HG02884 (cell line): ENCODE results near the gene KCNQ1.

ENCODE experiments used
- ATAC-seq: cut with Tn5 transposase; IDR thresholded peaks from one replicate; pipeline ENCODE4 v1.9.1; 2021; ENCODE audit warnings: mild to moderate bottlenecking, moderate library complexity; ENCODE audit not compliant: unreplicated experiment

Gene KCNQ1

DNA sequence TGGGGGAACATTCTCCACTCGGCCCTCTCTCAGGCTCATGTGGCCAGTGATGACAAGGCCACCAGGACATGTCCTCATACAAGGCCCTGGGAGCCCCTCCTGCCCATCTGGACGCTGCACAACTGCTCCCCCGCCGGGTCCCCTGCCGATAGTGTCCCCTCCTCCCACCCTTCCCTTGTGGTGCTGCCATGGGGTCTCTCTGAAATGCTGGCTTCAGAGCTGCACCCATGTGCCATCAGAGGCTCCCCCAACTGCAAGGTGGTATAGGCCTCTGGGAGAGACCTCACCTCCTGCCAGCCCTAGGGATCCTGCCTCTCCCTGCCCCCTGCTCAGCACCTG is 142.0 kb downstream of the KCNQ1 start:
- ATAC-seq: no peak

DNA sequence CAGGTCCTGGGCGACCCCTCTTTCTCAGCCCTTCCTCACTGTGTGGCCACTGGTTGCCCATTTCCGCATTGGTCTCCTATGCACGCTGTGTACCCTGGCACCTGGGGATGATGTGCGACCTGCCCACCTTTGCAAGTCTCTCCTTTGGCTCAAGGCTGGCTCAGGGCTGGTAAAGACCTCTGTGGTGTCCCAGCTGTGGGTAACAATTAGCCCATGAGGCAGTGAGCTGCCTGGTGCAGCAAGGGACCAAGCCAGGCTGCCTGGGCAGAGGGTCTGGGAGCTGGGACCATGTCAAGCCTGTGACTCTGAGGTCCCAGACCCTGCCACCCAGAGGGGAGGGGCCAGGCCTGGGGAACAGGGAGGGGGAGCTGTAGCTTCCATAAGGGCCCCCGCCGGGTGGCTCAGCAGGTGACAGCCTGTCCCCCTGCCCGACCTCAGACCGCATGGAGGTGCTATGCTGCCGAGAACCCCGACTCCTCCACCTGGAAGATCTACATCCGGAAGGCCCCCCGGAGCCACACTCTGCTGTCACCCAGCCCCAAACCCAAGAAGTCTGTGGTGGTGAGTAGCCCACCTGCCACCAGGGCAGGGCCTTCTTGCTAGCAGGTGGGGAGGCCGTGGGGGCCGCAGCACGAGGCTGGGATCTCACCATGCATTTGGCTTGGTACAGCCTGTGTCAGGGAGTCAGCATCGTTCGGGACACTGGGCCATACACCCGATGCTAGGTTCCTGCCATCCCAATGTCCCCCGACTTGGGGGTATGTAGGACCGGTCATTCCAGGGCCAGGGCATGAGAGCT is 142.5 kb downstream of the KCNQ1 start:
- ATAC-seq: no peak

DNA sequence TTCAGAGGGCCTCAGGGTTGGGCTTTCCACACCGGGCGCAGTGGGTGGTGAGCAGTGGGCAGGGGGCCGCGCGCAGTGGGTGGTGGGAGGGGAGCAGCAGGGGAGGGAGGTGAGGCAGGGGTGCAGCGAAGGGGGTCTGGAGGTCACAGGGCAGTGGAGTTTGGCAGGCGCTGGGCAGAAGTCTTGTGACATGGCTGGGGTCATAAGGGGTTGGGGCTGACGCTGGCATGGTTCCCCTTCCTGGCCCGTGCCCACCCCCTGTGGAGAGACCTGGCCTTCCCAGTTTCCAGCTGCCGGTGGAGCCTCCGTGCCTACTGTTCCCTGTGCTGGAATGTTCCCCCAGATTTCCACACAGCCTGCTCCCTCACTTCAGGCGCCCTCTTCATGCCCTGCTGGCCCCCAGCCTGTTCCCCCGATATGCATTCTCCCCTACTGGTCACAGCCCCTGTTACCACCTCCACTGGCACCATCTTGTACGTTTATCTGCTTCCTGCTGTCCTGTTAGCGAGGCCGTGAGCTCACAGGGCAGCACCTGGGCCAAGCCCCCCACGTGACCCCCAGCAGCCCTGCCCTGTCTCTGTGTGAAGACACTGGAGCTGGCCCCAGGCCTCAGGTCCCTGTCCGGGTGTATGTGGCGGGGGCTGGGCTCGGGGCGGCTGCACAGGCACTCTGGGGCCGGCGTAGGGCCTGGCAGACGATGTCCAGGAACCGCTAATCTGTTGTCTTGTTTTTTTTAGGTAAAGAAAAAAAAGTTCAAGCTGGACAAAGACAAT is 143.4 kb downstream of the KCNQ1 start:
- no peak for ATAC-seq

DNA sequence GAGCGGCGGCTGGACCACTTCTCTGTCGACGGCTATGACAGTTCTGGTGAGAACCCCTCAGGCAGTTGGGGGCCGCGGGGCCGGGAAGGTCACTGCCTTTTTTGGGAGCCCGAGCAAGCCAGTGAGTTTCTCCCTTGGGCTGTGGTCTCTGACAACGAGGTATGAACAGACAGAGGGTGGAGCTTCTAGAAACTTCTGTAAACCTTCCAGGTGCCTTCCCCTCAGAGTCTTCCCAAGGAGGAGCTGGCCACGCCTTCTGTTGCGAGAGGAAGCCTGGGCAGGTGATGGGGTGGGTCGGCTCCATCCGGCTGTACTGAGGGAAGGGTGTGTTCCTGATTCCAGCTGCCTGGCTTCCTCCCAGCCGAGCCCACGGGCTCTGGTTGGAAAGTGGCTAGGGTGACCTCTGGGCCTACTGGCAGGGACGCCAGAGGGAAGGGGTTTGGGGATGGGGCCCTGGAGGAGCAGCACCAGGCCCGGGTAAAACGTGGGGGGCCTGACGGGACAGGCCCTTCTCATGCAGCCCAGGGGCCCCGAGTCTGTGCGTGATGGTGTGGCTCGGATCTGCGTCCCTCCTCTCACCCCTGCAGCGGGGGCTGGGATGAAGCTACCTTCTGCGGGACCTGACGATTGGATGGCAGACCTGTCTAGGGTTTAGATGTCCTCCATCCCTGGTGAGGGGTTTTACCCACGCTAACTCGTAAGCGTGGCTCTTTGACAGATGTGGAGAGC is 144.2 kb downstream of the KCNQ1 start:
- ATAC-seq: no peak

DNA sequence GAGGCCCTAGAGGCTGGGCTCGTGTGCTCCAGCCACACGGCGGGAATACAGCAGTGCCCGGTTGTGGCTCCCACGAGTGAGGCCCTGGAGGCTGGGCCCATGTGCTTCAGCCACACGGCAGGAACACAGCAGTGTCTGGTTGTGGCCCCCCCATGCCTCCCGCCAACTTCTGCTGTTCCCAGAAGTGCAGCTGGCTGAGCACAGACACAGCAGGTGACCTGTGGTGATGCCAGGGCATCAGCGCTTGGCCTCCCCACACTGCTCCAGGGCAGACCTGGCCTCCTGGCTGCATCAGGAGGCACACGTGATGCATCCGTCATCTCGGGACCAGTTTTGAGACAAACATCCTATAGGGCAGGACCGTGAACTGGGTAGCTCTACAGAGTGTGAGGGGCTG is 144.7 kb downstream of the KCNQ1 start:
- ATAC-seq: no peak

DNA sequence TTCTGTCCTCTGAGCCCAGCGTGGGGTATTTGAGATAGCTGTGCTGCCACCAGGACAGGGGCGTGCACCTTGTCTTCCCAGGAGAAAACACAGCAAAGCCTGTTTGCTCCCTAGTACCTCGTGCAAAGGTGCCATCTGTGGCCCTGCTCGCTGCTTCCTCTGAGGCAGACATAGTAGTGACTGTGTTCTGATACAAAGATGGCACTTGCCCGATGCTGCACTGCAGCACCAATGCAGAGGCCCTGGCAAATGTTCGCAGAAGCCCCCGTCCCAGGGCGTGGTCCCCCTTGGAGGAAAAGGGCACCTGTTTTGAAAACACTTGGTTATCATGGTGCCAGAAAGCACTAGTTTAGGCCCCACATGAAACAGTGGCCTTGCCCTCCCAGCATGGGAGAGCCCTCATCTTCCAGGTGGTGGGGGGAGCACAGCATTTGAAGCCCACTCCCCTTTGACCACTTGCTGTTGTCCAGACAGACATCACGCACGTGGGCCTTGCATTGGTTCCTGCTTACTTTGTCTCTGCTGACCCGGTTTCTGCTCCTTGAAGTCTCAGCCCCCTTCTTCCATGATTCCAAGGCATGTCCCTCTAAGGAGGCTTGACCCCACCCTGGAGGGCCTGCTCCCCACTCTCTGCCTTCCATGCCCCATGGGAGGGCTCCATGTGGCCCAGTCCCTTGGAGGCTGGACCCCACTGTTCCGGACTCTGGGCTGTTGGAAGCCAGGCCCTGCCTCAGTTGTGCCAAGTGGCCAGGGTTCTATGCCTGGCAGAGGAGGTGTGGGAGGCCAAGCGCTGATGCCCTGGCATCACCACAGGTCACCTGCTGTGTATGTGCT is 145.5 kb downstream of the KCNQ1 start:
- no peak for ATAC-seq

DNA sequence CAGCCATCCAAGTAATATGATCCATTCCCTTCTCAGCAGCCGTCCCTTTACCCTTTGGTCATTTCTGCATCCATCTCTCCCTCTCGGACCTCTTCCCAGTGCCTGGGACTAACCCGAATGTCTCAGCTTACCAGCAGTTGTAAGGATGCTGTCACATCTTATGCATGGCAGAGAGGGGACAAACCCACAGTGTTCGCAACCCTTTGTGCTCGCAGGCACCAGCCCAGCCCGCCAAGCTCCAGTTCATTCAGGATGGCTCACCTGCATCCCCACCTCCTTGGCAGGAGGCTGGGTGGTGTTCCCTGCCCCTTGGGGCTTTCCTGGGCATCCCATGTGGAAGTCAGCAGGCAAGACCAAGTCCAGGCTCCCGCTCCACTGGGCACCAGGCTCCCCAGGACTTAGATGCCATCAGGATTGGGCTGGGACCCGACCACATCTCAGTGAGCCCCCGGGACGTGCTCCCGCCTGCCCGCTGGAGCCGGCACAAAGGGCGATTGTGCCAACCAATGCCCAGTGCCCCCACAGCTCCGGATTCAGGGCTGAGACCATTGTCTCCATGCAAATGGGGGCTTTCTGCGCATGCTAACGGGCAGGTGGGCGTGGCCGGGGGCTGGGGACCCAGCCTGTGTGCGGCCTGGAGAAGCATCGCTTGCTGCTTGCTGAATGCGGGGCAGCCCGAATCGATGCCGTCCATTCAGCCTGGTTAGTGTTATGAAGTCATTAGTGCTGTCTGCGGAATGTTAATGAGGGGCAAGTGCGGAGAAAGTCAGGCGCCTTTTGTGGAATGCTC is 146.4 kb downstream of the KCNQ1 start:
- ATAC-seq: no peak

DNA sequence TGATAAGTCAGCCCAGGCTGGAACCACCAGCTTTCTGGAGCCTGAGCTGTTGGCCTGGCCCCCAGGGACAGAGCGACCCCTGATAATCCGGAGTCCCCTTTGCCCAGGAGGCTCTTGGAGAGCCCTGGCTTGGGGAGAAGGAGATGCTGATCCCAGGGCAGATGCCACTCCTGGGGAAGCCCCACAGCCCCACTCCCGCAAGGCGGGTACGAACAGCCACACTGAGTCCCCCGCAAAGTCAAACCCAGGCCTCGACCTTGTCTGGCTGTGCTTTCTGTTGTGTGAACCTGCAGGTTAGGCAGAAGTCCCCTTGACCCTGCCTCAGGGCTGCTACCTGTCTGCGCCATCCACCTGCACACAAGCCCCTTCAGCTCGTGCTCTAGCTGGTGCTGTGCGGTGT is 147.0 kb downstream of the KCNQ1 start:
- ATAC-seq: no peak

DNA sequence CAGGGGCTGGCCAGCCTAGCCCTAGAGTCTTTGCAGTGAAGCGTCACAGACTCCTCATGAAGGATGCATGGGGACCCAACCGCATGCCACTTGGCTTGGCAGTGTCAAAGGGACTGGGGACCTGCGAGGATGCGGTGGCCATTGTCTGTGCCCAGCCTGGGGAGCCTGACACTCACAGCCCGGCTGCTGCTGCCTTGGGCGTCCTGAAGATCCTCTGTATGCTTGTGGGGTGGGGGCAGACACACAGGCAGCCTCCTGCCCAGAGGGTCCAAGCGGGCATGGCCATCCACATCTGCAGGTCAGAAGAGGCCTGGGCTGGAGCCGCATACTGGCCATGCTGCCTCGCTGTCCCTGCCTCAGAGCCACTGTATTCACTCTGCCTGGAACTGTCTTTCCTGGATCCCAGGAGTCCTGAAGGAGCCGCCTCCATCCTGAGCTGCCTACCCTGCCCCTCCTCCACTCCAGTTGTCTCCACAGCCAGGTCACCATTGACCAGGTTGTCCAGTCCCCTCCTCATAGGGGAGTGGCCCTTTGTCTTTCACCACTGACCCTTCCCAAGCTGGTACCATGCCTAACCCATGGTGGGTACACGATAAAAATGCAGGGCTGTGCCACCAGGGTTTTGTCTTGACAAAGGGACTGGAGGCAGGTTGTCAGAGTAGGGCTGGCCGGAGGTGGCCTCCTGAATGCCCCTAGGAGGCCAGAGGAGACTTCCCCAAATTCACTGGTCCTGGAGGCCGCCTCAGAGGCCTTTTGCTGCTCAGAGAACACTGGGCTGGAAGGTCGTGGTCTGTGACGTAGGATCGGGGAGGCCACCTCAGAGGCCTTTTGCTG is 148.0 kb downstream of the KCNQ1 start:
- ATAC-seq: no peak

DNA sequence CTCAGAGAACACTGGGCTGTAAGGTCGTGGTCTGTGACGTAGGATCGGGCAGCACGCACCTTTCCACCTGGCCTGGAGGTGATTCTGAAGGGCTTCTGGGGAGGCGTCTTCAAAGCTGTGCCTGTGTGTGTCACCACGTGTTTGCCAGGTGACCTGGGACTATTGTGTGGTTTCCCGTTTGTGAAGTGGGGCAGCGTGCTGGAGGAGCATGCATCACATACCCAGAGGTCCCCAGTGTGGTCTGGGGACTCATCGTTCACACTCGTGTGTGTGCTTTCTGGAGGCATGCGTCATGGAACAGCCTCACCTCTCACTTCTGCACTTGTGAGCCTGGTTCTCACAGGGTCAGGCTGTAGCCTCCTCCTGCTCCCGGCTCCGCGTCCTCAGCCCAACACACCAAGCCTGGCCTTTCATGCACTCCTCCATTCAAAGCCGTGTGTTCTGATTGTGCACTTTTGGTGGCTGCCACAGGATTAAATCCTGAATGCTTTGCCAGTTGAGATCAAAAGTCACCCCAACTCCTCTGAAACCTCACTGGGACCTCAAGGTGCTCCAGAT is 148.7 kb downstream of the KCNQ1 start:
- ATAC-seq: no peak

DNA sequence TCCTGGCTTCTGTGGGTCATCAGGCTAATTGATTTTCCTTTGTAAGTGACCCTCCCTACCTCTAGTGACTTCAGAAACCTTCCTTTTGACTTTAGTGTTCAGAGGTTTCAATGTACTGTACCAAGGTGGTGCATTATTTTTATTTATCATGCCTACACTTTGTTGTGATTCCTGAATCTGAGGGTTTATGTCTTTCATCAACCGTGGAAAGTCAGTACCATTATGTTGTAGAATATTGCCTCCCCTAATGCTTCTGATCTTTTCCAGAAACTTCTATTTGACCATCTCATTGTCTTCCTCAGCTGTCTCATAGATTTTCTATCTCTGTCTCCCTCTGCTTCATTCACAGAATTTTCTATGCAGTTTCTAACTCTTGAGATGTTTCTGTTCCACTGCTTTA is 149.5 kb downstream of the KCNQ1 start:
- no peak for ATAC-seq

DNA sequence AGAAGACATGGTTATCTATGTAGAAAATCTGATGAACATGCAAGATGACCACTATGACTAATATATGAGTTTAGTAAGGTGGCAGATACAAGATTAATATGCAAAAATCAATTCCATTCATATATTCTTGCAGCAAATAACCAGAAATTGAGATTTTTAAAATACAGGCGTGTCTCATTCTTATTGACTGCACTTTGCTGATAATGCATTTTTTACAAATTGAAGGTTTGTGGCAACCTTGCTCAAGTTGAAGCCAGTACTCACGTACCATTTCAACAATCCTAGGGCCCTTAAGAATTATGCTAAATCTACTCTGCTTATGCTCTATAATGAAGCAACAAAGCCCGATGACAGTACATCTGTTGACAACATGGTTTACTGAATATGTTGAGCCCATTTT is 150.4 kb downstream of the KCNQ1 start:
- no peak for ATAC-seq

DNA sequence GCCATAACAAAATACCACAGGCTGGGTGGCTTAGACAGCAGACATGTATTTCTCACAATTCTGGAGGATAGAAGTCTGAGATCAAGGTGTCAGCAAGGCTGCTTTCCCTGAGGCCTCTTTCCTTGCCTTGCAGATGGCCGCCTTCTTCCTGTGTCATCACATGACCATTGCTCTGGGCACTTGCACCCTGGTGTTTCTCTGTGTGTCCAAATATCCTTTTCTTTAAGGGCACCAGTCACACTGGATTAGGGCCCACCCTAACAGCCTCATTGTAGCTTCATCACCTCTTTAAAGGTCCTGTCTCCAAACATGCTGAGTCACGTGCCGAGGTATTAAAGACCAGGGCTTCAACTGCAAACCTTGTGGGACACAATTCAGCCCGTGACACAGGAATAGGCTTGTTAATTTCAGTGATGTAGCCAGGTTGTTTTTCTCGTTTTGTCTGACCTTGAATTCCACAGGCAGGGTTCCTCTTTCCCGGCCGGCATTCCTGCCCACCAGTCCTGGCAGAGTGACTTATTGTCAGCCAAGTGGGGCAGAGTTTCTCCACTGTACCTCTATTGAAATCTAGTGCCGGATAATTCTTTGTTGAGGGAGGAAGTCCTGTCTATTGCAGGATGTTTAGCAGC is 154.9 kb downstream of the KCNQ1 start:
- no peak for ATAC-seq

DNA sequence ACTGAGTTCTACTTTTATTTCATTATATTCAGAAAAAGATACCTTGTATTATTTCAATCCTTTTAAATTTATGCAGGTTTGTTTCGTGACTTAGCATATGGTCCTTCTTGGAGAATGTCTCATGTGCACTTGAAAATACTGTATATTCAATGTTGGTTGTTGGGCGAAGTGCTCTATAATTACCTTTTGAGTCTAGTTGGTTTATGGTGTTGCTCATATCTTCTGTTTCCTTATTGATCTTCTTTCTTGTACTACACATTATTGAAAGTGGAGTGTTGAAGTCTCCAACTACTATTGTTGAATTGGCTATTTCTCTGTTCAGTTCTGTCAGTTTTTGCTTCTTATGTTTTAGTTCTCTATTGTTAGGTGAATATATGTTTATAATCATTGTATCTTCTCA is 164.5 kb downstream of the KCNQ1 start:
- ATAC-seq: no peak

DNA sequence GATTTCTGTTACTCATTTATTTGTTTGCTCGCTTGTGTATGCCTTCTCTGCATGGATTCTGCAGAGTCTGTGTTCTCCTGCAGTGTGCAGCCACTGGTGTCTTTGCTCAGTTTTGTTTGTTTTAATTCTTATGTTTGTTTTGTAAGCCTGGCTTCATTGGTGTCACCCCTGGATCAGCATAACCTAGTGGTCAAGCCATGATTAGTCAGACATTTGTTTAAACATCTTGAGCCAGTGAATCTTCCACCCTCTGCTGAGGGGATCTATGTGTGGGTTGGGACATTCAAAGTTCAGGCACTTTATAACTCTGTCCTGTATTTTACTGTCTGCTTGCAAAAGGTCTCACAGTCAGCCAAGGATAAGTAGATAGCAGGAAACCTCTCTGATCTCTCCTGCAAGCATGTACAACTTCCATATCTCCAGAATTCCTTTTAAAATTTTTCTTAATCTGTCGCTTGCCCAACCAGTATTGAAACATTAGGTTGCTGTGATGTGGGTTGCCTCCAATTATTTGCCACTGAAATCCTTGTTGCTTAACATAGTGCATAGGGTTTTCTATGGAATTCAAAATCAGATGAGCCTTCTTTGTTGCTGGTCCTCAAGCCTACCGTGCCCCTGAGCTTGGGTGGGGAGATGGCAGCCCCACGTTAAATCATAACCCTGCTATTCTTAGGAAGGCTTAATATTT is 168.2 kb downstream of the KCNQ1 start:
- ATAC-seq: no peak

DNA sequence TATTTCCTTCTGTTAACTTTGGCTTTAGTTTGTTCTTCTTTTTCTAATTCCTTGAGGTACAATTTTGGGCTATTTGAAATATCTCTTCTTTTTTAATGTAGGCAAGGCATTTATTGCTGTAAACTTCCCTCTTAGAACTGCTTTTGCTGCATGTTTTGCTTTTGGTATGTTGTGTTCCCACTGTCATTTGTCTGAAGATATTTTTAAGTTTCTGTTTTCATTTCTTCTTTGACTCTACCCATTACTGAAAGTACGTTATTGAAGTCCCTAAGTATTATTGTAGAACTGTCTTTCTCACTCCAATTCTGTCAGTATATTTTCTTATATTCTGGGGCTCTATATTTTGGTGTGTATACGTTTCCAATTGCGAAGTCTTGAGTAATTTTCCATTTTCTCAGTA is 177.1 kb downstream of the KCNQ1 start:
- no peak for ATAC-seq

DNA sequence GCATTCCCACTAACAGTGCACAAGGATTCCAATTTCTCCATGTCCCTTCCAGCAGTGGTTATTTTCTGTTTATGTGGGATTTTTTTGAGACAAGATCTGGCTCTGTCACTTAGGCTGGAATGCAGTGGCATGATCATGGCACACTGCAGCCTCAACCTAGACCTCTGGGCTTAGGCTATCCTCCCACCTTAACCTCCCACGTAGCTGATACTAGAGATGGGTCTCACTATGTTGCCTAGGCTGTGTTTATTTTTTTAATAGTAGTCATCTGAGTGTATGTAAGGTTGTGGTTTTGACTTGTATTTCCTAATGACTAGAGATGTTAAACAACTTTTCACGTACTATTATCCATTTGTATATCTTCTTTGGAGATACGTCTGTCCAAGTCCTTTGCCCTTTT is 180.4 kb downstream of the KCNQ1 start:
- no peak for ATAC-seq

DNA sequence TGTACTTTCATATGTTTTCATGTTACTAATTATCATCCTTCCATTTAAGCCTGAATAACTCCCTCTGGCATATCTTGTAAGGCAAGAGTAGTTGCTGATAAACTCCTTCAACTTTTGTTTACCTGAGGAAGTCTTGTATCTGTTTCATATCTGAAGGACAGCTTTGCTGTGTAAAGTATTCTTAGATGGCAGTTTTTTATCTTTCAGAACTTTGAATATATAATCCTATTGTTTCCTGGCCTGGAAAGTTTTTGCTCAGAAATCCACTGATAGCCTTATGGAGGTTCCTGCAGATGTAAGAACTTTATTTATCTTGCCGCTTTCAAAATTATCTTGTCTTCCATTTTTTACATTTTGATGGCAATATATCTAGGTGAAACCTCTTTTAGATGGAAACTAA is 185.9 kb downstream of the KCNQ1 start:
- no peak for ATAC-seq
